Activated CD8-positive, alpha-beta memory T cell treated with anti-CD3 and anti-CD28 coated beads, Interleukin-2, amount 50 U/mL, for 1 hour (primary cell): ENCODE data around the gene TRIM7.
"Not testable (repeated sequence)": the region's sequence is repeated elsewhere in the genome, so short reads cannot be mapped to it uniquely, and the experiment has no call there.

ENCODE experiments used
- DNase-seq: peaks from one replicate; pipeline ENCODE4 v3.0.0-alpha.2; 2020; ENCODE audit errors: extremely low read depth

TRIM7 gene

GRCh38 chr5:181233088-181233800 is 28.2 kb upstream of the TRIM7 start:
- no peak for DNase-seq

- DNase-seq: no peak
Measured at GRCh38 chr5:181232593-181232992, 27.6 kb upstream of the TRIM7 start.

GRCh38 chr5:181231432-181231831 is 26.4 kb upstream of the TRIM7 start:
- no peak for DNase-seq

GRCh38 chr5:181230551-181230950 is 25.6 kb upstream of the TRIM7 start:
- DNase-seq: no peak

DNA sequence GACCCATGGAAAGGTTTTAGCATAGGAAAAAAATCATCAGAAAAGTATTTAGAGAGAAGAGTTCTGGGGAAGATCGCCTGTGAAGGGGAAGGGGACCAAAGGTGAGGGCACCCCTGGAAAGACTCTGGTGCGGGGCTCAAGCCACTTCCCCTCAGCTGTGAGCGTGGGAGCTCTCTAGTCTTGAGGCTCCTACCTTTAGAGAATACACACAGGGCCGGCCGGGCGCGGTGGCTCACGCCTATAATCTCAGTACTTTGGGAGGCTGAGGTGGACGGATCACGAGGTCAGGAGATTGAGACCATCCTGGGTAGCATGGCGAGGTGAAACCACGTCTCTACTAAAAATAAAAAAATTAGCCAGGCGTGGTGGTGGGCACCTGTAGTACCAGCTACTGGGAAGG is 25.0 kb upstream of the TRIM7 start:
- no peak for DNase-seq

- DNase-seq: no peak
Measured at GRCh38 chr5:181224390-181225229, 19.6 kb upstream of the TRIM7 start.

DNA sequence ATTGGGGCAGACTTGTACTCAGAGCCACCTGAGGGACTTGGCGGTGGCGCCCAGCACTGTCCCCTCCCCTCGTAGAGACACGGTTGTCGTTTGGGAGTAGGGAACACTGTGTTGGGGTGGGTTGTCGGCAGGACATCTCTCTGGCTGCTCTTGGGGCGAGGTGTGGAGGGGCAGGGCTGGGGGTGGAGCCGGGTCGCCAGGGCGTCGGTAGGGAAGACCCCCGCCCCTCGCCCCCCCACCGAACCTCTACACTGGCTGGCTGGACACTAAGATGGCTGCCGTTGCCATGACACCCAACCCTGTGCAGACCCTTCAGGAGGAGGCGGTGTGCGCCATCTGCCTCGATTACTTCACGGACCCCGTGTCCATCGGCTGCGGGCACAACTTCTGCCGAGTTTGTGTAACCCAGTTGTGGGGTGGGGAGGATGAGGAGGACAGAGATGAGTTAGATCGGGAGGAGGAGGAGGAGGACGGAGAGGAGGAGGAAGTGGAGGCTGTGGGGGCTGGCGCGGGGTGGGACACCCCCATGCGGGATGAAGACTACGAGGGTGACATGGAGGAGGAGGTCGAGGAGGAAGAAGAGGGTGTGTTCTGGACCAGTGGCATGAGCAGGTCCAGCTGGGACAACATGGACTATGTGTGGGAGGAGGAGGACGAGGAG is 18.9 kb upstream of the TRIM7 start:
- DNase-seq: no peak

- peak; percentile 94 for DNase-seq
Measured at GRCh38 chr5:181223058-181223728, 18.2 kb upstream of the TRIM7 start, which contains the start of gene TRIM41. TRIM41 (plus strand) TSS chr5:181223281; CDS start chr5:181224000, 719 bp downstream.

DNA sequence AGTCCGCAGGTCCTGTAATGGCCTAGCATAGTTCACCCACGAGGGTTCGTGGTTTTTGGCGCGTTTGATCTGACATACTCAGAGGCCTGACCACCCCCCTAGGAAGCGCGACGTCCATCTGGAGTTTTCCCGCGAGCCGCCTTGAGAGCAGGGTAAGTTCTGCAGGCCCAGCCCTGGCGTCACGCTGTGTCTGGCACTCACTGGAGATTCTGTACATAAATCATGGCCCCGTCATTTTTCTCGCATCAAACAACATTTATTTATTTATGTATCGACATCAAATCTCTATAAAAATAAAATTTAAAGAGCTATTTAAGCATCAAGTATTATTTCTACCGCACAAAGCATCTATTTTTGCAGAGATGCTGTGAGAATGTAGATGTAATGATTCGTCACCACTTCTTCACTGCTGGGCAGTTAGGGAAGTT is 17.6 kb upstream of the TRIM7 start:
- no peak for DNase-seq

GRCh38 chr5:181221792-181222629 is 17.0 kb upstream of the TRIM7 start:
- peak; percentile 72 for DNase-seq

DNA sequence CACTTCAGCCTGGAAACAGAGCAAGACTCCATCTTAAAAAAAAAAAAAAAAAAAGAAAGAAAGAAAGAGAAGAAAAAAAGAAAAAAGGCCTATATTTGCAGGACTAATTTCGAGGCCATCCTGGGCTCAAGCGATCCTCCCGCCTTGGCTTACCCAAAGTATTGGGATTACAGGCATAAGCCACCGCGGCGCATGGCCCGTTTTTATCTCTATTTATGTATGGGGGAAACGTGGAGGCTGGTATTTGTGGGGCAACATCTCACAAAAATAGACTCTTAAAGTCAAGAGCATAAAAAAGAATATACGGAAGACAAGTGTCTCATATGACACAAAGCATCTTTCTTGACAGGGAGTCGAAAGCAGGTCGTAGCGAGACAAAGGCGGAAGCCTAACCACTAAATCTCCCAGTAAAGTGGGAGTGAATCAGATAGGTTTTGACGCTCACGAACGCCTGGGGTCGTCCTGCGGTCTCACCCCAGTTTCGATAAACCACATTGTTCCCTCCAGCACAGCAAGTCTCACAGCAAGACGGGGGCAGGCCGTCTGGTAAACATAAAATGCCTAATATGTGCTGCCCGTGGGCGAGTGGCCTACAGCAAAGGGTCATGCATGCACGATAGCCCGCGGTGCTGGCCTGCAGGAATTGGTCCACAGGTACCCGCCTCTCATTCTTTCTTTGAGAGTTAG is 16.3 kb upstream of the TRIM7 start:
- DNase-seq: no peak

- no peak for DNase-seq
Measured at GRCh38 chr5:181220178-181220515, 15.2 kb upstream of the TRIM7 start.

DNA sequence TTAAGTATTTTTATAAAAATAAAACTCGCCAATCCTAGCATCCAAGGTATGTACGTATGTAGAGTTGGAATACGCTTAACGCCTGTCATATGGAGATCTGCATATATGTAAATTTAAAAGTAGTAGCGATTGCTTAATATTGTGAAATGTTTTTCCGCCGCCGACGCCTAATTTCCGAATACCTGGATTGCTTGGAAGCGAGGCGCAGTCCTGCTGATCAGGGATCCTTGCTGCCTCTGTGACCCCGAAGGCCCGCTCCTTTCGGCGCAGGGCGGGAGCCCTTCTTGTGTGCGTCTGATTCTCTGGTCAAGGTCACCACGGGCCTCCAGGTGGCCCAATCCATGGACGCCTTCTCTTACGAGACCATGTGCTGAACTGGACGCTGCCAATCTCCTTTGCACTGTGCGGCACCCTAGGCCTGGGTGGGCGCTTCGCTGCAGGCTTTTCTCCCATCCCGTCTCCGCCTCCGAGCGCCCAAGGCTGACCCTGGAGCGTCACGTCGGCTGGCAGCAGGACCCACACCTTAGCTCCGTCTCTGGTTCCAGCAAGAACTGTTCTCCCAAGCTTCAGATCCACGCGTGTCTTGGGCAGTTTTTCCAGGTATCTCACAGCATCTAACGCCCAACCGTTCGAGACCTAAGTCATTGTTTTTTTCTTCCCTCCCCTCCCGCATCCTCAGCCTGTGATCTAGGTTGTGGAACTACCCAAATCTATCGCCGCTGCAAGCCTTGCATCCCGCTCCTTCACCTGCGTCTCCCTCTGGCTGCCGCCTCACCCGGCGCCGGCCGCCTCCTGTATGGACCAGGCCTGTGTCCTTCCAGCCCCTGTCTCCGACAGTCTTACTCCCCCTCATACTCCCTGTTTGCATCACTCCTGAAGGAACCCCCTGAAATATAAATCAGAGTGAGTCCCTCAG is 14.5 kb upstream of the TRIM7 start:
- no peak for DNase-seq

GRCh38 chr5:181218795-181219124 is 13.8 kb upstream of the TRIM7 start:
- no peak for DNase-seq

- DNase-seq: no peak
Measured at GRCh38 chr5:181217803-181218062, 12.7 kb upstream of the TRIM7 start.

- no peak for DNase-seq
Measured at GRCh38 chr5:181217111-181217802, 12.3 kb upstream of the TRIM7 start.

GRCh38 chr5:181215997-181216989 is 11.3 kb upstream of the TRIM7 start:
- no peak for DNase-seq

DNA sequence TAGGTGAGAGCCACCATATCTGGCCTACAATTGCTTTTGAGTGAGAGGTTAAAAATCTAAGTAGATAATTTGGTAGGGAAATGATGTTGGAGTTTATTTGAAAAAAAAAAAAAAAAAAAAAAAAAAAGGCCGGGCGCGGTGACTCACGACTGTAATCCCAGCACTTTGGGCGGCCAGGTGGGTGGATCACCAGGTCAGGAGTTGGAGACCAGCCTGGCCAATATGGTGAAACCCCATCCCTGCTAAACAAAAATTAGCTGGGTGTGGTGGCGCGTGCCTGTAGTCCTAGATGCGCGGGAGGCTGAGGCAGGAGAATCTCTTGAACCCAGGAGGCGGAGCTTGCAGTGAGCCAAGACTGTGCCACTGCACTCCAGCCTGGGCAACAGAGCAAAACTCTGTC is 9.3 kb upstream of the TRIM7 start:
- DNase-seq: not testable (repeated sequence)
